Measurements from ENCODE around the gene BCL7A. TPM values are rescaled to one million over a fixed set of nuclear protein-coding genes. Genes with fewer than 3 reads are reported as not detected.

The BCL7A gene
- total RNA-seq, 1 donor from 2014 or later = 12.4 TPM

DNA sequence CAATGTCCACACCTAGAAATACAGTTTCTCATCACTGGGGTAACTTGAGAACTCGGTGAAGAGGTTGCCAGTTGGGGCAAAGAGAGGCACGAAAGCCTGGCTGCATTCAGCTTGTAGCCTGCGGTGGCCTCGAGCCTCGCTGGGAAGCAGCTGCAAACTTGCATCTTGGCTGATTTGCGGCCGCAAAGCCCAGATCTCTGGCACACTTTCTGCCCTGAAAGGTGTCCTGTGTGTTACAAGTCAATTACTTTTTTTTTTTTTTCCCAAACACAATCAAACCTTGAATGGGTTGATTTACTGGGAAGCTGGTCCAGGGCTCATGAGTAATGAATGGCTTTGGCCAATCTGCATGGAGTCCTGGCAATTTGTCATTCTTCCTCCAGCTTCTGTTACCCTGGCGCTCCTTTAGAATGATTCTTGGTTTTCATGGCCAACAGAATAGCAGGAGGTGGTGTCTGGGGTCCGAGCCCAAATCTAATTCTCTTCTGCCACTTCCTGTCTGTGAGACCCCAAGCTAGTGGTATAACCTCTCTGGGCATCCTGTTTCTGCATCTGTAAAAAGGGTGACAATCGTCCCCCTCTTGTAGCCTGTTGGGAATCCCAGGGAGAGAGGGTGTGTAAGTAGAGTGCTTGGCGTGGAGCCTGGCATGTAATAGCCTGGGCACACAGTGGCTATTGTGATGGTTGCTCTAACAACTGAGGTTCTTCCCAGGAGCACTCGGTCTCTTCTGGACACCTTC, 6.7 kb downstream of the BCL7A start:
- H3K4me3 ChIP-seq (ENCODE audit: low read depth, low read length) = no peak overlapping the region
- no peak for DNase-seq (ENCODE audit: low read depth)

DNA sequence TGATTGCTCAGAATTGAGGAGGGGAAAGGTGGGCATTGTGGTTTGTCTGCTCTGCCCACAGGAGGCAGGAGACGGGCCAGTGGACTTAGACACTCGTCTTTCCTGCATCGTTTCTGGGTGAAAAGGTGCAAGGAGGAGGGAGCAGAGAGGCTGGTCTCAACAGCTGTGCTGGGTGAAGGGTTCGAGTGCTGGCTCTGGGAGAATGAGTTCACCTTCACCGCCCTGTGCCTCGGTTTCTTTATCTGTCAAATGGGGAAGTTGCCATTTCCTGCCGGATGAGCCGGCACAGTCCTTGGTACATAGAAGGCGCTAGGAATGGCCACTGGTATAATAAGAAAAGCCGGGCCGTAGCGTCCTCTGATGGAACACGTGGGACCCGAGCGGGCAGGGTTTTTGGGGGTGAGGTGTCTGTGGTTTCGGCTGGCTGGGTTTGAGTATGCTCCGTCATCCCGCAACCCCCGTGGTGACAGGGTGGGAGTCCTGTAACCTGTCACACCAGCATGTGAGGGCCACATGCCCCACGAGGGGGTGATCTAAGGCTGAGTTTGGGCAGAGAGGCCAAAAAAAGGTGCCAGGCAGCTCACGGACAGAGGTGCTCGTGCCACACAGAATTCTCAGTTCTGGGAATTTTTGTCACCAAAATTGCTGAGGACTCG, 7.3 kb downstream of the BCL7A start:
- no peak overlapping the region for H3K4me3 ChIP-seq (ENCODE audit: low read depth, low read length)
- TF ChIP-seq, protein P1, sequence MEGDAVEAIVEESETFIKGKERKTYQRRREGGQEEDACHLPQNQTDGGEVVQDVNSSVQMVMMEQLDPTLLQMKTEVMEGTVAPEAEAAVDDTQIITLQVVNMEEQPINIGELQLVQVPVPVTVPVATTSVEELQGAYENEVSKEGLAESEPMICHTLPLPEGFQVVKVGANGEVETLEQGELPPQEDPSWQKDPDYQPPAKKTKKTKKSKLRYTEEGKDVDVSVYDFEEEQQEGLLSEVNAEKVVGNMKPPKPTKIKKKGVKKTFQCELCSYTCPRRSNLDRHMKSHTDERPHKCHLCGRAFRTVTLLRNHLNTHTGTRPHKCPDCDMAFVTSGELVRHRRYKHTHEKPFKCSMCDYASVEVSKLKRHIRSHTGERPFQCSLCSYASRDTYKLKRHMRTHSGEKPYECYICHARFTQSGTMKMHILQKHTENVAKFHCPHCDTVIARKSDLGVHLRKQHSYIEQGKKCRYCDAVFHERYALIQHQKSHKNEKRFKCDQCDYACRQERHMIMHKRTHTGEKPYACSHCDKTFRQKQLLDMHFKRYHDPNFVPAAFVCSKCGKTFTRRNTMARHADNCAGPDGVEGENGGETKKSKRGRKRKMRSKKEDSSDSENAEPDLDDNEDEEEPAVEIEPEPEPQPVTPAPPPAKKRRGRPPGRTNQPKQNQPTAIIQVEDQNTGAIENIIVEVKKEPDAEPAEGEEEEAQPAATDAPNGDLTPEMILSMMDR (conservative IDR thresholded peaks at IDR 0.05; ENCODE audit: low read depth, low read length) = peak; percentile 13
- no peak for DNase-seq (ENCODE audit: low read depth)

More for the DNA sequence above, 6.7 kb downstream of the BCL7A start:
- TF ChIP-seq, protein P1 (conservative IDR thresholded peaks at IDR 0.05; ENCODE audit: low read depth, low read length) = no peak

DNA sequence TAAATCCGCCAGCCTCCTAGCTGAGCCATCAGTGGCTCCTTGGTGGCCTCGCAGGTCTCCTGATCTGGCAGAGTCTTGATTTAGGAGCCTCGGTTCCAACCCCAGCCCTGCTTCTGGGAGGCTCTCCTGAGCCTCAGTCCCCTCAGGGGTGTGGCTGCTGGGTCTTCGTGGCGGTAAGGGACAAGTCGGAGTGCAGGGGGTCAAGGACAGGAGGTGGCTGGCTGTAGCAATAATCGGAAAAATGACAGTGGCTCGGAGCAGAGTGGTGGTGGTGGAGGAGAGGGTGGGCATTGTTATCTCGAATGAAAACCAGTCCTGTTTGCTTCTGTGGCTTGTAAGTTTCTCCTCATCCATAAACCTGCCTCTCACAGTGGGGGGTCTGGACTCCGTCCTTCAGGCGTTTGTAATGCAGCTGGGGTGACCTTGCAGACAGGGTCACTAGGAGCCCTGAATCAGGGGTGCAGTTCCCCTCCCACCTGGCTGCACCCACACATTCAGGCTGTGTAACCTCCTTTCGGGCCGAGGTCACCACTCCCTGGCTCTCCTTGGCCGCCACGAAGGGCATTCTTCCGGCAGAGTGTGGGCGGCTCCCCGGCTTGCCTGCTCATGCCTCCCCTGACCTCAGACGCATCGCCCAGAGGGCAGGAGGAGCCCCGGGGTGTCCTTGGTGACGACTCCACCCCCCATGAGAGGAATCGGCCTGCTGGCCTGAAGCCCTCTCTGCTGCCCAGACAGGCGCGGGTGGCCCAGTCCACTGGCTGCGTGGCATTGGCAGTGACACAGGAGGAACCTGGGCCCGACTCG, 8.1 kb downstream of the BCL7A start:
- DNase-seq (ENCODE audit: low read depth) = no peak
- TF ChIP-seq, protein P1 (conservative IDR thresholded peaks at IDR 0.05; ENCODE audit: low read depth, low read length) = no peak
- H3K4me3 ChIP-seq (ENCODE audit: low read depth, low read length) = peak overlapping the region; percentile 13

DNA sequence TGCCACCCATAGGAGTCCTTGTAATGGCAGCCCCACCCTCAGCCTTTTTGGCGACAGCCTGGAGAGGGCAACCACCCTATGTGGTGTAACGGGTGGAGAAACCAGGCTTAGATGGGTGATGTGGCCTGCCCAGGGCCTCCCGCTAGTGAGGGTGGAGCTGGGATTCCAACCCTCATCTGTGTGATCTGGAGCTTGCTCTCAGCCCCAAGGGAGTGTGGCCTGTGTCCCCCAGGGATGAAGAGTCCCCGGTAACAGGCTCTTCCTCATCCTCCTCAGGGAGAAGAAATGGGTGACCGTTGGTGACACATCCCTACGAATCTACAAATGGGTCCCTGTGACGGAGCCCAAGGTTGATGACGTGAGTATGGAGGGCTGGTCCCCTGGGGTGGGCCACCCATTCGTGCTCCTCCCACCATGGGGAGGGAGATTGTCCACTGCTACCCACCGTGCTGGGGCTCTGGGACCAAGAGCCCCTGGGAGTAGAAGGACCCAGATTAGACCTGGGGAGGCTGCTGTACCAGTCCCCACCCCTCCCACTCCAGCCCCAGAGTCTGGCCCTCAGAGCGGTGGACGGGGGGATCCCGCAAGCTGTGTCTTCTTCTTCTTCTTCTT, 8.8 kb downstream of the BCL7A start:
- TF ChIP-seq, protein P1 (conservative IDR thresholded peaks at IDR 0.05; ENCODE audit: low read depth, low read length) = no peak
- no peak for DNase-seq (ENCODE audit: low read depth)
- peak overlapping the region; percentile 13 for H3K4me3 ChIP-seq (ENCODE audit: low read depth, low read length)

DNA sequence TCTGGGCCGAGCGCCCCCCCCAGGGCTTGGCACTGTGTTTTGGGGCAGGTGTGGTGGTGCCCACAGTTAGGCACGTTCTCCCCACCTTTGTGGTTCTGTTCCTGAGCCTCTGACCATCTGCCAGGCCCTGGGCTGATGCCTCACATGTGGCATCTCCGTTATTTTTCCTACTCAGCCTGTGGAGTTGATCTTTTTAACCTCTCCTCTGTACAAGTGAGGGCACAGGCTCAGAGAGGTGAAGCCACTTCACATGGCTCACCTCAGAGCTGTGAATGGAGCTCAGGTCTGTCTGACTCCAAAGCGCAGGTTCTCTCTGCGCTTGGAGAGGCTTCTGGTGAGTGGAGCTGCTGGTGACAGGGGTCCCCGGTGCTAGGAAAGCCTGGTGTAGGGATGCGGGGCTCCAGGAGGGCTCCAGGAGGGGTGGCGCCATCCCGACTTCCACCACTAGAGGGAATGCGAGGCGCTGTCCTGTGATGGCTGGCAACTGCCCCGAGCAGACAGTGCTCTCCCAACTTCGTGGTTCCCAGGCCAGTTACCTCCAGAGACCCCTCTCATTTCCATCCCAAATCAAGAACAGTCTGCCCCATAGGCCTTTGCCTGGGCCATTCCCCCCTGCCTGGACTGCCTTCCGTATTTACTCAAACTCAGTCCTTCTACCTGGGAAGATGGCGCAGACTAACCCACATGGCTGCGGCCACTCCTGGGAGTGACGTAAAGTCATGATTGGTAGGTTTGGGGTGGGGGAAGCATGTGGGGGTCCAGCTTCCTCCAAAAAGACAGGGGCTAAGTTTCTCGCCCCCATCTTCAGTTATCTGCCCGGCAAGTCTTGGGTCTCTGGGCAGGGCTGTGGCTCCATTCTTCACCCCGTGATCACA, 9.9 kb downstream of the BCL7A start:
- no peak for DNase-seq (ENCODE audit: low read depth)
- no peak overlapping the region for H3K4me3 ChIP-seq (ENCODE audit: low read depth, low read length)
- TF ChIP-seq, protein P1 (conservative IDR thresholded peaks at IDR 0.05; ENCODE audit: low read depth, low read length) = peak; percentile 76

DNA sequence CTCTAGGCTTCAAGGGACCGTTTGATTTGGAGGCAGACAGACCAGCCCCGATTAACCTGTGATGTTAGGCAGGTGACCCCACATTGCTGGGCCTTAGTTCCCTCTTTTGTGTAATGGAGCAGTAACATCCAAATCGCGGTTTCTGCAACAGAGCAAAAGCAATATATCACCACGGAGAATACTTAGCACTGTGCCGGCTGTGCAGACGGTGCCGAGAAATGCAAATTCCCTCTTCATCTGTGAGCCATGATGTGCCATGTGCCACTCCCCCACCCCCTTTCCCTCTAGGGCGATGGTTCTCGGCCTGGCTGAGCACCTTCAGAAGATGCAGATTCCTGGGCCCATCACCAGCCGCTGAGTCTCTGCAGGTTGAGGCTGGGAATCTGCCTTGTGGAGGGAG, 10.9 kb downstream of the BCL7A start:
- TF ChIP-seq, protein P1 (conservative IDR thresholded peaks at IDR 0.05; ENCODE audit: low read depth, low read length) = no peak
- H3K4me3 ChIP-seq (ENCODE audit: low read depth, low read length) = no peak overlapping the region
- DNase-seq (ENCODE audit: low read depth) = no peak
